Keratinocyte (primary cell): Measurements from ENCODE around the gene ME1. TPM values are rescaled to one million over a fixed set of nuclear protein-coding genes. Genes with fewer than 3 reads are reported as not detected.

Source experiments
- DNase-seq: peaks from one replicate; pipeline ENCODE4 v3.0.0-alpha.2; 2011; ENCODE audit warnings: low read depth, missing footprints, low spot score
- FAIRE-seq: peaks from 2 replicates; lab custom pipeline; 2011; peaks lifted over from hg19 to GRCh38; lab: Jason Lieb, UNC
- H2AFZ ChIP-seq: 2 replicates; pipeline ENCODE4 v1.6.0; 2012; ENCODE audit warnings: low read length, control low read depth, inconsistent platforms; ENCODE audit not compliant: control insufficient read depth
- H3K27ac ChIP-seq: 2 replicates; pipeline ENCODE4 v1.5.1; 2011; ENCODE audit warnings: low read length; ENCODE audit not compliant: control insufficient read depth, insufficient read depth
- H3K27me3 ChIP-seq: 3 replicates; pipeline ENCODE4 v1.6.0; 2011; ENCODE audit warnings: low read length; ENCODE audit not compliant: control insufficient read depth, insufficient read depth; ENCODE audit errors: extremely low read depth
- H3K36me3 ChIP-seq, 2 experiments: 2 replicates in 1 of 2; 3 replicates in 1 of 2; pipeline ENCODE4 v1.5.1; 2011; ENCODE audit warnings: low read length in 2 of 2, mild to moderate bottlenecking in 1 of 2; ENCODE audit not compliant: control insufficient read depth in 2 of 2, insufficient read depth in 2 of 2; ENCODE audit errors: extremely low read depth in 1 of 2
- H3K4me1 ChIP-seq: 3 replicates; pipeline ENCODE4 v1.5.1; 2011; ENCODE audit warnings: low read length; ENCODE audit not compliant: control insufficient read depth, insufficient read depth; ENCODE audit errors: extremely low read depth
- H3K4me2 ChIP-seq: 3 replicates; pipeline ENCODE4 v1.6.0; 2011; ENCODE audit warnings: low read depth, low read length; ENCODE audit not compliant: control insufficient read depth, insufficient read depth; ENCODE audit errors: extremely low read depth
- H3K4me3 ChIP-seq, 3 experiments: fragments of 200-600 bp in 1 of 3; sonication (generic) in 1 of 3; 2 replicates in 2 of 3; 3 replicates in 1 of 3; pipeline ENCODE4 v1.5.1; 2011 to 2016; ENCODE audit warnings: low read length in 3 of 3, mild to moderate bottlenecking in 3 of 3, control low read depth in 2 of 3, inconsistent platforms in 1 of 3, low read depth in 1 of 3, mixed read lengths in 1 of 3, mixed run types in 1 of 3, moderate library complexity in 1 of 3; ENCODE audit not compliant: control insufficient read depth in 2 of 3, insufficient read depth in 2 of 3; ENCODE audit errors: extremely low read depth in 1 of 3
- H3K79me2 ChIP-seq: 2 replicates; pipeline ENCODE4 v1.6.0; 2012; ENCODE audit warnings: low read length; ENCODE audit not compliant: control insufficient read depth, insufficient read depth
- H3K9ac ChIP-seq: 3 replicates; pipeline ENCODE4 v1.6.0; 2011; ENCODE audit warnings: low read length; ENCODE audit not compliant: control insufficient read depth, insufficient read depth; ENCODE audit errors: extremely low read depth
- H3K9me1 ChIP-seq: 3 replicates; pipeline ENCODE4 v1.6.0; 2011; ENCODE audit warnings: low read length; ENCODE audit not compliant: control insufficient read depth, insufficient read depth; ENCODE audit errors: extremely low read depth
- H3K9me3 ChIP-seq: 2 replicates; pipeline ENCODE4 v1.5.1; 2012; ENCODE audit warnings: low read depth, low read length; ENCODE audit not compliant: control insufficient read depth
- H4K20me1 ChIP-seq: 3 replicates; pipeline ENCODE4 v1.6.0; 2011; ENCODE audit warnings: low read length; ENCODE audit not compliant: control insufficient read depth, insufficient read depth; ENCODE audit errors: extremely low read depth
- EZH2 ChIP-seq: IDR thresholded peaks from one replicate; pipeline ENCODE4 v1.6.1; 2012; ENCODE audit warnings: inconsistent platforms, mild to moderate bottlenecking, low read length, moderate library complexity
- dilution Hi-C: fragments of 300-500 bp; cut with MboI; formaldehyde crosslinking; loops from one replicate; pipeline ENCODE4 v1.7.0; 2020; ENCODE audit warnings: low sequenced_read_pairs; ENCODE audit not compliant: extremely low pct_ligation_motif_present
- polyA plus RNA-seq, 5 experiments: library from polyadenylated mRNA; depleted of rRNA in 3 of 5; stranded (reverse) in 3 of 5; stranded (forward) in 1 of 5; unstranded in 1 of 5; fragments of >200 nt; gene quantifications; 1 replicate in 1 of 5; 2 replicates in 3 of 5; 3 replicates in 1 of 5; pipeline versions ENCODE4 v1.2.1 to v1.2.3, GENCODE V29; 2011 to 2012; ENCODE audit warnings: missing spikeins in 2 of 5, low read depth in 1 of 5, low replicate concordance in 1 of 5
- TF ChIP-seq, protein P1 (sequence below), 3 experiments: IDR thresholded peaks in 1 of 3; conservative IDR thresholded peaks in 1 of 3; optimal IDR thresholded peaks in 1 of 3; 2 replicates in 2 of 3; 3 replicates in 1 of 3; pipeline versions ENCODE3 to v1.5.1; 2011; ENCODE audit warnings: low read length in 3 of 3, mild to moderate bottlenecking in 3 of 3, moderate library complexity in 2 of 3, control low read depth in 1 of 3, inconsistent platforms in 1 of 3; ENCODE audit not compliant: insufficient read depth in 2 of 3; ENCODE audit errors: extremely low read depth in 1 of 3

ME1 gene
- polyA plus RNA-seq, 1 donor (not counting 4 experiments of a cell fraction or from before 2014, with no cell fraction given): 27.7 TPM

DNA sequence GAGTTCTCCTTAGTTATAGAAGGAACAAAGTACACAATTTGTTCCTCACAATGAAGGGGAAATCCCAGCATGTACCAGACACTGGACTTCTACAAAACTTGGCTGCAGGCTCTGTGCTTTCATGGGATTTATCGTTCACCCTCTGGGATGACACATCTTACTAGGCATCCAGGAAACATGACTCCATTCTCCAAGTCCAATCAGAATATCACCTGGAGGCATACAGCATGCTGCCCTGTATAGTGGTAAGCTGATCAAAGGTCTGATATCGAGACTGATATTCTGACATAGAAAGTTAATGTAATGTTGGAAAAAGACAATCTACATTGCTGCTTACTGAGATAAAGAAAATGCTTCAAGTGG lies 231.0 kb downstream of the ME1 start:
- Histone ChIP-seq H3K27ac (peak overlapping the region; percentile 16), H3K79me2 (no peaks in the 10 kb centered on the region), H2AFZ (no peak overlapping the region), H3K27me3 (no peaks in the 10 kb centered on the region), H3K36me3 (peaks cover 0 to 7% of the 10 kb centered on the region in 2 experiments), H3K4me1 (peaks cover 11% of the 10 kb centered on the region), H3K9me3 (no peaks in the 10 kb centered on the region), H3K9ac (no peak overlapping the region), H4K20me1 (no peaks in the 10 kb centered on the region), H3K4me2 (no peak overlapping the region), H3K9me1 (no peaks in the 10 kb centered on the region), H3K4me3 (no peak overlapping the region)
- FAIRE-seq (peak; percentile 98), DNase-seq (peak; percentile 40)
- TF ChIP-seq EZH2: no peak
- TF ChIP-seq, protein P1, sequence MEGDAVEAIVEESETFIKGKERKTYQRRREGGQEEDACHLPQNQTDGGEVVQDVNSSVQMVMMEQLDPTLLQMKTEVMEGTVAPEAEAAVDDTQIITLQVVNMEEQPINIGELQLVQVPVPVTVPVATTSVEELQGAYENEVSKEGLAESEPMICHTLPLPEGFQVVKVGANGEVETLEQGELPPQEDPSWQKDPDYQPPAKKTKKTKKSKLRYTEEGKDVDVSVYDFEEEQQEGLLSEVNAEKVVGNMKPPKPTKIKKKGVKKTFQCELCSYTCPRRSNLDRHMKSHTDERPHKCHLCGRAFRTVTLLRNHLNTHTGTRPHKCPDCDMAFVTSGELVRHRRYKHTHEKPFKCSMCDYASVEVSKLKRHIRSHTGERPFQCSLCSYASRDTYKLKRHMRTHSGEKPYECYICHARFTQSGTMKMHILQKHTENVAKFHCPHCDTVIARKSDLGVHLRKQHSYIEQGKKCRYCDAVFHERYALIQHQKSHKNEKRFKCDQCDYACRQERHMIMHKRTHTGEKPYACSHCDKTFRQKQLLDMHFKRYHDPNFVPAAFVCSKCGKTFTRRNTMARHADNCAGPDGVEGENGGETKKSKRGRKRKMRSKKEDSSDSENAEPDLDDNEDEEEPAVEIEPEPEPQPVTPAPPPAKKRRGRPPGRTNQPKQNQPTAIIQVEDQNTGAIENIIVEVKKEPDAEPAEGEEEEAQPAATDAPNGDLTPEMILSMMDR (optimal IDR thresholded peaks at IDR 0.05 in 1 of 3, IDR thresholded peaks at IDR 0.05 in 1 of 3, conservative IDR thresholded peaks at IDR 0.05 in 1 of 3; ENCODE audit: extremely low read depth in 1 of 3, insufficient read depth in 2 of 3, low read length in 3 of 3): no peak
- dilution Hi-C loops: no loop called here

DNA sequence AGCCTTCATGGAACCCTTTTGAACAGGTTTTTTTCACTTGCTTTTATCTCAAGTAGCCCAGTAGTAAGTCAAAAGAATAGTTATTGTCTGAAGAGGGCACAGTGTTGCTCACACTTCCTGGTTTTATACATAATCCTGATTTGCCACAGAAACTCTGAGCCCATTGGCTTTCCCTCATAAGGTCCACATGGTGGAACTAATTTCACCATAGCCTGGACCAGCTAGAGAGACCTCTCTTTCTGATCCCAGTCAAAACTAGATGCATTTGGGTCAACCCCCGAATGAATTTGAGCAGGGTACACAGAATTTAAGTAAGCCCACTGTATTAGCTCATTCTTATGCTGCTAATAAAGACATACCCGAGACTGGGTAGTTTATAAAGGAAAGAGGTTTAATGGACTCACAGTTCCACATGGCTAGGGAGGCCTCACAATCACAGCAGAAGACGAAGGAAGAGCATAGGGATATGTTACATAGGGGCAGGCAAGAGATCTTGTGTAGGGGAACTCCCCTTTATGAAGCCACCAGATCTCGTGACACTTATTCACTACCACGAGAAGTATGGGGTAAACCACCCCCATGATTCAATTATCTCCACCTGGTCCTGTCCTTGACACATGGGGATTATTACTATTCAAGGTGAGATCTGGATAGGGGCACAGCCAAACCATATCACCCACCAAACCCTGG lies 231.5 kb downstream of the ME1 start:
- no peak overlapping the region for H3K4me2 ChIP-seq
- no peaks in the 10 kb centered on the region for H4K20me1 ChIP-seq
- H3K9me3 ChIP-seq: no peaks in the 10 kb centered on the region
- TF ChIP-seq, protein P1 (optimal IDR thresholded peaks at IDR 0.05 in 1 of 3, IDR thresholded peaks at IDR 0.05 in 1 of 3, conservative IDR thresholded peaks at IDR 0.05 in 1 of 3; ENCODE audit: extremely low read depth in 1 of 3, insufficient read depth in 2 of 3, low read length in 3 of 3): no peak
- TF ChIP-seq EZH2: no peak
- H3K27ac ChIP-seq: peak overlapping the region; percentile 16
- no peak for FAIRE-seq
- dilution Hi-C loops: no loop called here
- H3K4me1 ChIP-seq: peaks cover 11% of the 10 kb centered on the region
- DNase-seq: no peak
- no peaks in the 10 kb centered on the region for H3K79me2 ChIP-seq
- H3K4me3 ChIP-seq: no peak overlapping the region
- H3K9me1 ChIP-seq: no peaks in the 10 kb centered on the region
- H3K36me3 ChIP-seq: peaks cover 0 to 7% of the 10 kb centered on the region in 2 experiments
- H3K9ac ChIP-seq: no peak overlapping the region
- no peak overlapping the region for H2AFZ ChIP-seq
- H3K27me3 ChIP-seq: no peaks in the 10 kb centered on the region
